WTC11 (cell line): ENCODE data around the gene SALL1.

Experiments used
- AFF4 ChIP-seq: sonication (generic); formaldehyde crosslinking; IDR thresholded peaks from 2 replicates; pipeline ENCODE4 v1.8.1; 2023; ENCODE audit warnings: mild to moderate bottlenecking, missing genetic modification reagents, borderline replicate concordance
- ATF3 ChIP-seq: sonication (generic); formaldehyde crosslinking; conservative IDR thresholded peaks from 2 replicates; pipeline ENCODE4 v1.8.1; 2022; ENCODE audit warnings: mild to moderate bottlenecking, missing genetic modification reagents
- CTCF ChIP-seq: fragments of 200-600 bp; IDR thresholded peaks from 2 replicates; pipeline ENCODE4 v1.8.0; 2022; ENCODE audit warnings: antibody characterized with exemption
- E2F5 ChIP-seq: sonication (generic); formaldehyde crosslinking; IDR thresholded peaks from 2 replicates; pipeline ENCODE4 v1.8.1; 2022; ENCODE audit warnings: mild to moderate bottlenecking, moderate library complexity, missing genetic modification reagents
- FOXK1 ChIP-seq: sonication (generic); formaldehyde crosslinking; IDR thresholded peaks from 2 replicates; pipeline ENCODE4 v1.8.0; 2022; ENCODE audit warnings: mild to moderate bottlenecking, moderate library complexity, missing genetic modification reagents
- MAX ChIP-seq: sonication (generic); formaldehyde crosslinking; IDR thresholded peaks from 2 replicates; pipeline ENCODE4 v1.8.0; 2022; ENCODE audit warnings: mild to moderate bottlenecking, missing genetic modification reagents
- MYBL2 ChIP-seq: sonication (generic); formaldehyde crosslinking; IDR thresholded peaks from 2 replicates; pipeline ENCODE4 v1.8.1; 2023; ENCODE audit warnings: mild to moderate bottlenecking, moderate library complexity, missing genetic modification reagents
- USF2 ChIP-seq: sonication (generic); formaldehyde crosslinking; IDR thresholded peaks from 2 replicates; pipeline ENCODE4 v1.8.1; 2023; ENCODE audit warnings: mild to moderate bottlenecking, missing genetic modification reagents, moderate library complexity
- ZBTB21 ChIP-seq: sonication (generic); formaldehyde crosslinking; IDR thresholded peaks from 2 replicates; pipeline ENCODE4 v1.8.1; 2023; ENCODE audit warnings: mild to moderate bottlenecking, missing genetic modification reagents, borderline replicate concordance
- ZMAT4 ChIP-seq: fragments of 250-450 bp; sonication (Bioruptor Pico); IDR thresholded peaks from 2 replicates; pipeline ENCODE4 v1.9.0; 2021; ENCODE audit warnings: mild to moderate bottlenecking
- ZNF121 ChIP-seq: sonication (generic); formaldehyde crosslinking; IDR thresholded peaks from 2 replicates; pipeline ENCODE4 v1.8.0; 2023; ENCODE audit warnings: missing genetic modification reagents
- ZNF263 ChIP-seq: sonication (generic); formaldehyde crosslinking; IDR thresholded peaks from 2 replicates; pipeline ENCODE4 v1.8.1; 2022; ENCODE audit warnings: low read depth, mild to moderate bottlenecking, moderate library complexity, missing genetic modification reagents

GRCh38 chr16:51184702-51185433 is 33.8 kb upstream of the SALL1 start:
- TF ChIP-seq MAX (CRISPR knock-in tag), result no peak
- no peak for TF ChIP-seq USF2
- no peak for TF ChIP-seq CTCF
- no peak for TF ChIP-seq MYBL2 (CRISPR knock-in tag)
- no peak for TF ChIP-seq AFF4 (CRISPR knock-in tag)
- TF ChIP-seq E2F5 (CRISPR knock-in tag), result no peak
- TF ChIP-seq ZNF121 (CRISPR knock-in tag), result no peak
- no peak for TF ChIP-seq FOXK1 (CRISPR knock-in tag)
- no peak for TF ChIP-seq ATF3
- TF ChIP-seq ZBTB21 (CRISPR knock-in tag), result no peak
- no peak for TF ChIP-seq ZMAT4 (CRISPR knock-in tag)
- no peak for TF ChIP-seq ZNF263 (CRISPR knock-in tag)
